Adrenal gland (tissue), 5 donors: ENCODE data around the gene PLXNA1.

ENCODE experiments used
- POLR2A ChIP-seq, 2 donors: fragments of 450-650 bp; IDR thresholded peaks; one replicate each; pipeline ENCODE4 v1.6.1; 2017; ENCODE audit warnings: antibody characterized with exemption in 2 of 2, mild to moderate bottlenecking in 2 of 2, moderate library complexity in 1 of 2
- TF ChIP-seq, protein P1 (sequence below), 6 experiments: fragments of 450-650 bp in 4 of 6; fragments of 200-600 bp in 2 of 6; sonication (generic) in 1 of 6; IDR thresholded peaks; 1 replicate in 5 of 6; 2 replicates in 1 of 6; pipeline versions ENCODE4 v1.5.1 to v1.8.0; 2016 to 2021; ENCODE audit warnings: antibody characterized with exemption in 6 of 6, mild to moderate bottlenecking in 2 of 6, moderate library complexity in 1 of 6
- donor health status: DM: no; HTN: no; CAD: no.

DNA sequence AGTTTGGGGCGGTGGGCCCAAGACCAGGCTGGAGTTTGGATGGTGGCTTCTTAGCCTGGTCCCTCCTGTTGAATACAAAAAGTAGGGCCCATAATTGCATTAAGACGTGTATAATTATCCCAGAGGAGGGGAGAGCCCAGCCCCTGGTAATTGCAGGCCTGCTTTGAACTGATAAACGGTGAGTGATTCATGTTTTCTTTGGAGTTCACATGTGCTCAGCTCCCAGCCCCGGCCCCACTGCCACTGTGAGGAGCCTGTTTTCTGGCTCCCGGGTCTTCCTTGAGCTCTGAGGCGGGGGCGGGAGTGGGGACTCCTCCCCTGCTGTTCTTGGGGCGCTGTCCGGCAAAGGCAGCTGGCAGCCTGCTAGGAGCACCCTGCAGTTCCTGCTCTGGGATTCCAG, 3.1 kb downstream of the PLXNA1 start:
- no peak for TF ChIP-seq POLR2A (IDR thresholded peaks at IDR 0.05)
- TF ChIP-seq, protein P1, sequence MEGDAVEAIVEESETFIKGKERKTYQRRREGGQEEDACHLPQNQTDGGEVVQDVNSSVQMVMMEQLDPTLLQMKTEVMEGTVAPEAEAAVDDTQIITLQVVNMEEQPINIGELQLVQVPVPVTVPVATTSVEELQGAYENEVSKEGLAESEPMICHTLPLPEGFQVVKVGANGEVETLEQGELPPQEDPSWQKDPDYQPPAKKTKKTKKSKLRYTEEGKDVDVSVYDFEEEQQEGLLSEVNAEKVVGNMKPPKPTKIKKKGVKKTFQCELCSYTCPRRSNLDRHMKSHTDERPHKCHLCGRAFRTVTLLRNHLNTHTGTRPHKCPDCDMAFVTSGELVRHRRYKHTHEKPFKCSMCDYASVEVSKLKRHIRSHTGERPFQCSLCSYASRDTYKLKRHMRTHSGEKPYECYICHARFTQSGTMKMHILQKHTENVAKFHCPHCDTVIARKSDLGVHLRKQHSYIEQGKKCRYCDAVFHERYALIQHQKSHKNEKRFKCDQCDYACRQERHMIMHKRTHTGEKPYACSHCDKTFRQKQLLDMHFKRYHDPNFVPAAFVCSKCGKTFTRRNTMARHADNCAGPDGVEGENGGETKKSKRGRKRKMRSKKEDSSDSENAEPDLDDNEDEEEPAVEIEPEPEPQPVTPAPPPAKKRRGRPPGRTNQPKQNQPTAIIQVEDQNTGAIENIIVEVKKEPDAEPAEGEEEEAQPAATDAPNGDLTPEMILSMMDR (IDR thresholded peaks at IDR 0.05) = no peak
